Sigmoid colon (tissue), 7 donors: Measurements from ENCODE around the gene BDKRB2. TPM values are rescaled to one million over a fixed set of nuclear protein-coding genes. Genes with fewer than 3 reads are reported as not detected.

Source experiments
- DNase-seq: peaks from one replicate; pipeline ENCODE4 v3.0.0-alpha.2; 2019
- H3K27ac ChIP-seq, 4 donors: fragments of 200-600 bp; sonication (generic); one replicate each; pipeline ENCODE4 v1.5.1; 2016 to 2019; ENCODE audit warnings: mild to moderate bottlenecking in 1 of 4
- H3K27me3 ChIP-seq, 3 donors: fragments of 200-600 bp; sonication (generic); one replicate each; pipeline ENCODE4 v1.5.1; 2019; ENCODE audit warnings: mild to moderate bottlenecking in 1 of 3
- H3K36me3 ChIP-seq, 4 donors: fragments of 200-600 bp; sonication (generic); one replicate each; pipeline ENCODE4 v1.5.1; 2016 to 2019
- H3K4me1 ChIP-seq, 4 donors: fragments of 200-600 bp; sonication (generic); one replicate each; pipeline ENCODE4 v1.5.1; 2017 to 2019
- H3K4me3 ChIP-seq, 4 donors: fragments of 200-600 bp; sonication (generic); one replicate each; pipeline ENCODE4 v1.5.1; 2017 to 2019; ENCODE audit warnings: mild to moderate bottlenecking in 2 of 4, moderate library complexity in 1 of 4
- H3K9me3 ChIP-seq, 4 donors: fragments of 200-600 bp in 3 of 4; sonication (generic) in 3 of 4; one replicate each; pipeline versions ENCODE4 v1.5.1 to v1.6.1; 2013 to 2019
- CTCF ChIP-seq, 4 experiments: fragments of 450-650 bp in 3 of 4; fragments of 200-600 bp in 1 of 4; IDR thresholded peaks; one replicate each; pipeline ENCODE4 v1.5.1; 2016 to 2019; ENCODE audit warnings: antibody characterized with exemption in 4 of 4, mild to moderate bottlenecking in 3 of 4, moderate library complexity in 2 of 4
- EP300 ChIP-seq, 4 donors: sonication (generic); formaldehyde crosslinking; IDR thresholded peaks; one replicate each; pipeline ENCODE4 v1.6.1; 2017; ENCODE audit warnings: antibody characterized with exemption in 4 of 4
- POLR2A ChIP-seq, 2 donors: fragments of 450-650 bp; IDR thresholded peaks; one replicate each; pipeline ENCODE4 v1.6.1; 2016; ENCODE audit warnings: antibody characterized with exemption in 2 of 2, mild to moderate bottlenecking in 2 of 2, moderate library complexity in 2 of 2
- POLR2AphosphoS5 ChIP-seq, 4 donors: sonication (generic); formaldehyde crosslinking; IDR thresholded peaks; one replicate each; pipeline ENCODE4 v1.6.1; 2017; ENCODE audit warnings: antibody characterized with exemption in 4 of 4
- WGBS, 2 donors: extraction: QIAGEN DNeasy Blood & Tissue Kit; methylation state at CpG; one replicate each; pipeline ENCODE4 v1.1.7; 2013; 5-methylcytosine and 5-hydroxymethylcytosine counted together
- intact Hi-C: fragments of 100-400 bp; cut with DNase I; formaldehyde crosslinking; loops from one replicate; pipeline ENCODE4 v1.15.1; 2023
- polyA plus RNA-seq, 3 donors: library from polyadenylated mRNA; stranded (reverse); fragments of 200-250 nt; gene quantifications; one replicate each; pipeline ENCODE4 v1.2.3, GENCODE V29; 2013
- total RNA-seq, 4 donors: library from RNA; depleted of rRNA; stranded (reverse); fragments of >200 nt; gene quantifications; one replicate each; pipeline ENCODE4 v1.1.0, GENCODE V29; 2016
- donor health status: healthy with polysubstance abuse.
- donor health status: Bipolar disorder and iron deficiency.
- donor health status: healthy.

BDKRB2 gene
- total and polyA plus RNA-seq, 7 donors = 1.8 to 10.8 (median 4.5) TPM

- 18 to 20% methylated on average over 17 of the region's 17 CpGs for WGBS, 2 donors
- H3K36me3 ChIP-seq = no peaks in the 10 kb centered on the region
- H3K4me1 ChIP-seq = peaks cover 0 to 34% (median 17%) of the 10 kb centered on the region in 4 donors
- DNase-seq = peak; percentile 87
- H3K27me3 ChIP-seq = no peaks in the 10 kb centered on the region
- H3K27ac ChIP-seq = peak overlapping the region; percentile 5 to 72 (median 51)
- intact Hi-C loops = loop anchor here (1.0 to 2.0 kb wide), 2 partner anchors 175 to 277 kb away; no protein-coding TSS in a partner anchor
- no peak overlapping the region for H3K4me3 ChIP-seq
- TF ChIP-seq CTCF (IDR thresholded peaks at IDR 0.05) = peak; percentile 83 to 98 (median 92)
- TF ChIP-seq POLR2A (IDR thresholded peaks at IDR 0.05) = no peak
- no peak for TF ChIP-seq EP300 (IDR thresholded peaks at IDR 0.05)
- TF ChIP-seq POLR2AphosphoS5 (IDR thresholded peaks at IDR 0.05) = peak in 1 of 4 donors; percentile 38
- H3K9me3 ChIP-seq = peaks cover 0 to 9% (median 0%) of the 10 kb centered on the region in 4 donors
Measured at GRCh38 chr14:96275177-96276112, 70.8 kb downstream of the BDKRB2 start.

DNA sequence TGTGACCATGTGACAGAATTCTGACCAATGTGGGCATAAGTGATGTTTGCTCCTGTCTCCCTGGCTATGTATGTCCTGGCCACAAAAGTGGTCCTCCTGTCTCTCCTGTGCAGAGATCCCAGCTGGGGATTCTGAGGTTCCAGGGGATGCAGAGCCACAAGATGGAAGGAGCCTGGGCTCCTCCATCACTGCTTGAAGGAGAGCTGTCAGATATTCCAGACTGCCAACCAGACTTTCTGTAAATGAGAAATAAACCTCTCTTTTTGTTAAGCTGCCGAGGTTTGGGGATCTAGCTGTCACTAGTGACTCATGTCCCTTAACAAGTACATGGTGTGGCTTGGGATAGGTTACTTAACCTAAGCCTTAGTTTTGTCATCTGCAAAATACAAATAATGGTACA lies 73.3 kb downstream of the BDKRB2 start:
- H3K4me1 ChIP-seq = peaks cover 0 to 43% (median 30%) of the 10 kb centered on the region in 4 donors
- 97 to 98% methylated on average over 1 of the region's 1 CpG for WGBS, 2 donors
- no peak overlapping the region for H3K27ac ChIP-seq
- peaks cover 0 to 9% (median 0%) of the 10 kb centered on the region in 4 donors for H3K9me3 ChIP-seq
- no peaks in the 10 kb centered on the region for H3K36me3 ChIP-seq
- no peak overlapping the region for H3K4me3 ChIP-seq
- TF ChIP-seq CTCF (IDR thresholded peaks at IDR 0.05) (no peak), POLR2AphosphoS5 (IDR thresholded peaks at IDR 0.05) (no peak), POLR2A (IDR thresholded peaks at IDR 0.05) (no peak), EP300 (IDR thresholded peaks at IDR 0.05) (no peak)
- intact Hi-C loops = no loop called here
- no peak for DNase-seq
- H3K27me3 ChIP-seq = no peaks in the 10 kb centered on the region

DNA sequence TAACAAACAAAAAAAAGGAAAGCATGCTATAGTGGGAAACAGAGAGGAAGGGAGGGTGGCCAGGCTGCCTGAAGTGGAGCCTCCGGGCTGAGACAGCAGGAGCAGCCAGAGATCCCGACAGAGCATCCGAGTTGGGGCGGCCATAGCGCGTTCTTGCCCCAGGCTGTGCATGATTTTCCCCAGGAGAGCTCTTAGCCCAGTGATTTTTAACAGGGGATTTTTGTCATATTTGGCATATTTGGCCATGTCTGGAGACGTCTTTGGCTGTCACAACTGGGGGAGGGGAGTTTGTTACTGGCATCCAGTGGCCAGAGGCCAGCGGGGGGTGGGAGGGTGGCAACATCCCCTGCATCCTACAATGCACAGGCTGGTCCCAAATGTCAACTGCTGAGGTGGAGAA lies 74.9 kb downstream of the BDKRB2 start:
- intact Hi-C loops = no loop called here
- H3K4me3 ChIP-seq = no peak overlapping the region
- no peaks in the 10 kb centered on the region for H3K27me3 ChIP-seq
- H3K4me1 ChIP-seq = peaks cover 0 to 32% (median 27%) of the 10 kb centered on the region in 4 donors
- H3K9me3 ChIP-seq = peaks cover 0 to 9% (median 0%) of the 10 kb centered on the region in 4 donors
- H3K27ac ChIP-seq = no peak overlapping the region
- 87 to 96% methylated on average over 8 of the region's 8 CpGs for WGBS, 2 donors
- H3K36me3 ChIP-seq = peaks cover 0 to 7% (median 0%) of the 10 kb centered on the region in 4 donors
- TF ChIP-seq POLR2AphosphoS5 (IDR thresholded peaks at IDR 0.05) = no peak
- TF ChIP-seq CTCF (IDR thresholded peaks at IDR 0.05) = no peak
- no peak for TF ChIP-seq POLR2A (IDR thresholded peaks at IDR 0.05)
- TF ChIP-seq EP300 (IDR thresholded peaks at IDR 0.05) = no peak
- no peak for DNase-seq

DNA sequence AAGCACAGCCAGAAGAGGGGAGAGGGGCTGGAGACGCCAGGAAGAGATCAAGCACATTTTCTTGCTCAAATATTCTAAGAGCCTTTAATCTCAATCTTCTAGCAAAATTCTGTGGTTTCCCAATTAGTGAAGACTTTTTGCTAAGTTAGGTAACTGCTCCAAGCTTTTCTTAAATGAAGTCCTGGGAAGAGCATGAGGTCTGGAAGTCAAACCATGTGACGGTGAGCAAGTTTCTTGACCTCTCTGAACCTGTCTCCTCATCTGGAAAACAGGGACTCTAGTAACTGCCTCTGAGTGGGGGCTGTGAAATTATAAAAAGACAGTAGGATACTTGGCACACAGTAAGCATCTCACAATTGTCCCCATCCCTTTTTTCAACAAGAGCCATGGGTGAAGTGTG lies 75.5 kb downstream of the BDKRB2 start:
- Histone ChIP-seq H3K4me3 (no peak overlapping the region), H3K27ac (no peak overlapping the region), H3K27me3 (no peaks in the 10 kb centered on the region), H3K9me3 (peaks cover 0 to 9% (median 0%) of the 10 kb centered on the region in 4 donors), H3K4me1 (peaks cover 0 to 28% (median 25%) of the 10 kb centered on the region in 4 donors), H3K36me3 (peaks cover 0 to 7% (median 0%) of the 10 kb centered on the region in 4 donors)
- 97 to 99% methylated on average over 2 of the region's 2 CpGs for WGBS, 2 donors
- intact Hi-C loops = loop anchor here (10.0 kb wide), 2 partner anchors 225 to 745 kb away; partner anchors contain the start of genes GLRX5 and PAPOLA
- TF ChIP-seq POLR2AphosphoS5 (IDR thresholded peaks at IDR 0.05) (no peak), POLR2A (IDR thresholded peaks at IDR 0.05) (no peak), CTCF (IDR thresholded peaks at IDR 0.05) (no peak), EP300 (IDR thresholded peaks at IDR 0.05) (no peak)
- no peak for DNase-seq
